Smooth muscle cell (in vitro differentiated cells): Measurements from ENCODE around the gene STK33. TPM values are rescaled to one million over a fixed set of nuclear protein-coding genes. Genes with fewer than 3 reads are reported as not detected.

ENCODE experiments used
- DNase-seq: peaks from one replicate; lab custom pipeline; 2025; ENCODE audit not compliant: unreplicated experiment; lab: John Stamatoyannopoulos, UW
- H2AFZ ChIP-seq: fragments of 200-600 bp; sonication (generic); 2 replicates; pipeline ENCODE4 v1.6.0; 2016; ENCODE audit warnings: antibody characterized with exemption, low read depth, mild to moderate bottlenecking
- H3F3A ChIP-seq: fragments of 200-600 bp; sonication (generic); 2 replicates; pipeline ENCODE4 v1.6.0; 2017; ENCODE audit warnings: antibody characterized with exemption, low read depth
- H3K27ac ChIP-seq: fragments of 200-600 bp; sonication (generic); 2 replicates; pipeline ENCODE4 v1.5.1; 2016; ENCODE audit warnings: low read depth, mild to moderate bottlenecking
- H3K27me3 ChIP-seq: fragments of 200-600 bp; sonication (generic); 2 replicates; pipeline ENCODE4 v1.6.1; 2016; ENCODE audit warnings: low read depth, mild to moderate bottlenecking
- H3K36me3 ChIP-seq: fragments of 200-600 bp; sonication (generic); 2 replicates; pipeline ENCODE4 v1.5.1; 2016; ENCODE audit warnings: low read depth
- H3K4me1 ChIP-seq: fragments of 200-600 bp; sonication (generic); 2 replicates; pipeline ENCODE4 v1.5.1; 2016; ENCODE audit warnings: low read depth
- H3K4me2 ChIP-seq: fragments of 200-600 bp; sonication (generic); 2 replicates; pipeline ENCODE4 v1.6.0; 2016; ENCODE audit warnings: mild to moderate bottlenecking
- H3K4me3 ChIP-seq: fragments of 200-600 bp; sonication (generic); 2 replicates; pipeline ENCODE4 v1.5.1; 2016; ENCODE audit warnings: mild to moderate bottlenecking
- H3K79me2 ChIP-seq: fragments of 200-600 bp; sonication (generic); 2 replicates; pipeline ENCODE4 v1.6.0; 2016; ENCODE audit warnings: low read depth, mild to moderate bottlenecking
- H3K9ac ChIP-seq: fragments of 200-600 bp; sonication (generic); 2 replicates; pipeline ENCODE4 v1.6.0; 2016; ENCODE audit warnings: low read depth
- H3K9me3 ChIP-seq: fragments of 200-600 bp; sonication (generic); replicated peaks from 2 replicates; pipeline ENCODE4 v1.5.1; 2016; ENCODE audit warnings: low read depth
- H4K20me1 ChIP-seq: fragments of 200-600 bp; sonication (generic); 2 replicates; pipeline ENCODE4 v1.6.0; 2016; ENCODE audit warnings: low read depth
- whole genome bisulfite sequencing: methylation state at CpG from one replicate; pipeline ENCODE4 v1.1.7; 2016; ENCODE audit warnings: low lambda C conversion rate; 5-methylcytosine and 5-hydroxymethylcytosine counted together
- polyA plus RNA-seq: library from polyadenylated mRNA; unstranded; fragments of >200 nt; fragmentation: Nextera tagmentation; extraction: Ambion mirVana; gene quantifications from 2 replicates; pipeline ENCODE4 v1.2.1, GENCODE V29; 2016
- total RNA-seq: library from RNA; depleted of rRNA; stranded (reverse); fragments of >200 nt; gene quantifications from 2 replicates; pipeline ENCODE4 v1.2.3, GENCODE V29; 2014
- TF ChIP-seq, protein P1 (sequence below): fragments of 200-600 bp; sonication (generic); IDR thresholded peaks from 2 replicates; pipeline ENCODE4 v1.5.1; 2017; ENCODE audit warnings: borderline replicate concordance, mild to moderate bottlenecking, antibody characterized with exemption; ENCODE audit not compliant: insufficient read depth, poor library complexity, severe bottlenecking

STK33 gene
- total and polyA plus RNA-seq, 2 experiments from 2014 or later, result 1.2 to 2.9 TPM

DNA sequence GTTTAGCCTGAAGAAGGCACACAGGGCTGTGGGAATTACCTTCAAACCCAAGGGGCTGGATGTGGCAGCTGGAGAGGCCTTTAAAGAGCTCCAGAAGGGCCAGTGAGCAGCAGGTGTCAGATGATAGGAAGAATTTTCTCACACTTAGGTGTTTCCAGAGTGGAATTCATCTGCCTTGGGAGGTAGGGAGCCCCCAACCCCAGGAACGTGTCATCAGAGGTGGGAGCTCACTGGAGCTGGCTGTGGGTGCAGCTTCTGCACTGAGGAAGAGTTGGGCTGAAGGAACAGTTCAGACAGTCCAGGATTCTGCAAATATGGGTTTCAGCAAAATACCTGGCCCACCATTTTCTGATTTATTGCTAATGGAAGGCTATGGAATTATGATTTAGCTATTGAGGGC, 210.8 kb downstream of the STK33 start:
- no peak for DNase-seq
- peak overlapping the region; percentile 9 for H3K4me2 ChIP-seq

DNA sequence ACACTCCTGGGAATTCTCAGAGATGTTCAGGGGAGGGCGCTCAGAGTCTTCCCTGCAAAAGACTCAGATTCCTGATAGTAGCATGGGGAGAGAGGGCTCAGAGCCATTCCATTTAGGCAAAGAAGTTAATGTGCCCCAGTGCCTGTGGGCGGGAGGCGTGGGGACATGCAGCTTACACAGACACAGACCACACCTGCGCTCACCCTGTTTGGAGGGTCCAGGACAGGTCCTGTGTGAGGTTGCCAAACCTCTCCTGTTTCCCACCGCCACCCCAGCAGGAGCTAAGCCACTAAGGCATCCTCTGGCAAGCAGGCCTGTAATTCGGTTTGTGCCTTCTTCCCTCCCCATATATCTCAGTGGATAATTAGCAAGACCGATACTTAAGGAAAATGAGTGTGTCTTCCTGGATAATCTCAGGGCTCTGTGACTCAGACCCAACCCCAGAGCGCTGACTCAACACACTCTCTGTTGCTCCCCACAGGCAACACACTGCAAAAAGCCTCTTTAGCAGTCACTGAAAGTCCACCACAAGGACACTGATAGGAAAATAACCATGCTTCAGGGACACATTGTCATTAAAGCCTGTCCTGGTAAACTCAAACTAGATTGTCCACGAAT, 211.5 kb downstream of the STK33 start:
- H3K9ac ChIP-seq, result no peak overlapping the region
- WGBS, result 34% methylated on average over 9 of the region's 9 CpGs
- DNase-seq, result no peak

More for the DNA sequence above, 210.8 kb downstream of the STK33 start:
- H3K4me1 ChIP-seq, result no peaks in the 10 kb centered on the region
- 76% methylated on average over 1 of the region's 1 CpG for WGBS
- peak overlapping the region; percentile 64 for H3K27ac ChIP-seq
- H3K79me2 ChIP-seq, result no peaks in the 10 kb centered on the region
- no peaks in the 10 kb centered on the region for H3K9me3 ChIP-seq
- TF ChIP-seq, protein P1, sequence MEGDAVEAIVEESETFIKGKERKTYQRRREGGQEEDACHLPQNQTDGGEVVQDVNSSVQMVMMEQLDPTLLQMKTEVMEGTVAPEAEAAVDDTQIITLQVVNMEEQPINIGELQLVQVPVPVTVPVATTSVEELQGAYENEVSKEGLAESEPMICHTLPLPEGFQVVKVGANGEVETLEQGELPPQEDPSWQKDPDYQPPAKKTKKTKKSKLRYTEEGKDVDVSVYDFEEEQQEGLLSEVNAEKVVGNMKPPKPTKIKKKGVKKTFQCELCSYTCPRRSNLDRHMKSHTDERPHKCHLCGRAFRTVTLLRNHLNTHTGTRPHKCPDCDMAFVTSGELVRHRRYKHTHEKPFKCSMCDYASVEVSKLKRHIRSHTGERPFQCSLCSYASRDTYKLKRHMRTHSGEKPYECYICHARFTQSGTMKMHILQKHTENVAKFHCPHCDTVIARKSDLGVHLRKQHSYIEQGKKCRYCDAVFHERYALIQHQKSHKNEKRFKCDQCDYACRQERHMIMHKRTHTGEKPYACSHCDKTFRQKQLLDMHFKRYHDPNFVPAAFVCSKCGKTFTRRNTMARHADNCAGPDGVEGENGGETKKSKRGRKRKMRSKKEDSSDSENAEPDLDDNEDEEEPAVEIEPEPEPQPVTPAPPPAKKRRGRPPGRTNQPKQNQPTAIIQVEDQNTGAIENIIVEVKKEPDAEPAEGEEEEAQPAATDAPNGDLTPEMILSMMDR, result no peak
- H3K9ac ChIP-seq, result no peak overlapping the region
- peaks cover 3% of the 10 kb centered on the region for H3F3A ChIP-seq
- no peaks in the 10 kb centered on the region for H3K36me3 ChIP-seq
- H4K20me1 ChIP-seq, result no peaks in the 10 kb centered on the region
- H3K27me3 ChIP-seq, result no peaks in the 10 kb centered on the region
- no peak overlapping the region for H3K4me3 ChIP-seq
- no peak overlapping the region for H2AFZ ChIP-seq

DNA sequence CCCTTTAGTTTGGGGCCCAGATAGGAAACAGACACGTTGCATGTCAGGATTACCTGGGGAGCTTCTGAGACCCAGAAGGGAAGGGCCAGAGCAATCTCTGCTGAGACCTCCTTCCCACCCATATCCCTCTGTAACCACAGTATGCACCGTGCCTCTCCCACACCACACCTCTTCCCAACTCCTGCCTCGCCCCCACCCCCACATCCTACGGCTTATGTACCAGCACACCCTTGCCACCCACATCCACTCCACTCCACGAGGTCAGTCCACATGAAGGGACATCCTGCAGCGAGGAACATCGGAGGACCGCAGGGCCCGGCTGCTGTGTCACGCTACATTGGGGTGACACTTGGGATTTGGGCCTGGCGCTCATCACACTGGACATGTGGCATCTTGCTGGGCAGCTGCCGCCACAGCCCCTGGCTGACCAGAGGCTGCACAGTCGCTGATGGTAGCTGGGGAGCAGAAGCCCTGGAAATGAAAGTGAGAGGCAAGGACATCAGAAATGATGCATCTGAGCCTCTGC, 212.1 kb downstream of the STK33 start:
- H3K9ac ChIP-seq, result no peak overlapping the region
- H3F3A ChIP-seq, result peaks cover 3% of the 10 kb centered on the region
- no peaks in the 10 kb centered on the region for H4K20me1 ChIP-seq
- DNase-seq, result no peak
- H3K79me2 ChIP-seq, result no peaks in the 10 kb centered on the region
- H3K27ac ChIP-seq, result peak overlapping the region; percentile 64
- no peaks in the 10 kb centered on the region for H3K9me3 ChIP-seq
- no peaks in the 10 kb centered on the region for H3K4me1 ChIP-seq
- WGBS, result 62% methylated on average over 12 of the region's 13 CpGs
- H3K4me3 ChIP-seq, result no peak overlapping the region
- no peaks in the 10 kb centered on the region for H3K36me3 ChIP-seq
- no peaks in the 10 kb centered on the region for H3K27me3 ChIP-seq
- TF ChIP-seq, protein P1, result no peak
- H3K4me2 ChIP-seq, result peak overlapping the region; percentile 22
- no peak overlapping the region for H2AFZ ChIP-seq

More for the DNA sequence above, 211.5 kb downstream of the STK33 start:
- peak overlapping the region; percentile 64 for H3K27ac ChIP-seq
- no peaks in the 10 kb centered on the region for H3K36me3 ChIP-seq
- no peaks in the 10 kb centered on the region for H3K27me3 ChIP-seq
- no peaks in the 10 kb centered on the region for H3K4me1 ChIP-seq
- peaks cover 3% of the 10 kb centered on the region for H3F3A ChIP-seq
- H2AFZ ChIP-seq, result no peak overlapping the region
- no peaks in the 10 kb centered on the region for H4K20me1 ChIP-seq
- peak overlapping the region; percentile 22 for H3K4me2 ChIP-seq
- H3K9me3 ChIP-seq, result no peaks in the 10 kb centered on the region
- TF ChIP-seq, protein P1, result no peak
- no peaks in the 10 kb centered on the region for H3K79me2 ChIP-seq
- no peak overlapping the region for H3K4me3 ChIP-seq

DNA sequence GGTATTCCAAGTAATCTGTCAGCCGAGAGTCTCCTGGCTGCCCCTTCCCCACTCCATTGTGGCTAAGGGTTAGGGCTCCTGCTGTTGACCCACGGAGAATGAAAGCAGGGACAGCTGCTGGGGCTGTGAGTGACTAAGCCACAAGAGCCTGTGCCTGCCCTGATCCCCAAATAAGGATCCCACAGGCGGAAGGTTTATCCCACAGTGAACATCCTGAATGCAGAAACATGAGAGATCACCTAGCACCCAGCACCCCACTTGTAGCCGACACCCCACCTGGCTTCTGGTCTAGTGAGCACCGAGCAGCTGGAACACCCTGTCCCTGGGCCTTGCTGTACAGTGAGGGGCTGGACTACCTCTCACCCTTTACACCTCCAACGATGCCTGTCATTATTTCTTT, 212.7 kb downstream of the STK33 start:
- no peak overlapping the region for H3K4me3 ChIP-seq
- H3K4me2 ChIP-seq, result no peak overlapping the region
- H3K27me3 ChIP-seq, result no peaks in the 10 kb centered on the region
- peaks cover 3% of the 10 kb centered on the region for H3F3A ChIP-seq
- no peak overlapping the region for H2AFZ ChIP-seq
- H3K36me3 ChIP-seq, result no peaks in the 10 kb centered on the region
- H4K20me1 ChIP-seq, result no peaks in the 10 kb centered on the region
- no peaks in the 10 kb centered on the region for H3K9me3 ChIP-seq
- no peak overlapping the region for H3K9ac ChIP-seq
- no peaks in the 10 kb centered on the region for H3K4me1 ChIP-seq
- H3K27ac ChIP-seq, result no peak overlapping the region
- H3K79me2 ChIP-seq, result no peaks in the 10 kb centered on the region
- DNase-seq, result no peak
- TF ChIP-seq, protein P1, result no peak
- WGBS, result 76% methylated on average over 6 of the region's 6 CpGs
